ENCODE data around the gene GSG1L.

GRCh38 chr16:28093385-28093725 is 29.8 kb upstream of the GSG1L start:
- TF ChIP-seq, protein P1, sequence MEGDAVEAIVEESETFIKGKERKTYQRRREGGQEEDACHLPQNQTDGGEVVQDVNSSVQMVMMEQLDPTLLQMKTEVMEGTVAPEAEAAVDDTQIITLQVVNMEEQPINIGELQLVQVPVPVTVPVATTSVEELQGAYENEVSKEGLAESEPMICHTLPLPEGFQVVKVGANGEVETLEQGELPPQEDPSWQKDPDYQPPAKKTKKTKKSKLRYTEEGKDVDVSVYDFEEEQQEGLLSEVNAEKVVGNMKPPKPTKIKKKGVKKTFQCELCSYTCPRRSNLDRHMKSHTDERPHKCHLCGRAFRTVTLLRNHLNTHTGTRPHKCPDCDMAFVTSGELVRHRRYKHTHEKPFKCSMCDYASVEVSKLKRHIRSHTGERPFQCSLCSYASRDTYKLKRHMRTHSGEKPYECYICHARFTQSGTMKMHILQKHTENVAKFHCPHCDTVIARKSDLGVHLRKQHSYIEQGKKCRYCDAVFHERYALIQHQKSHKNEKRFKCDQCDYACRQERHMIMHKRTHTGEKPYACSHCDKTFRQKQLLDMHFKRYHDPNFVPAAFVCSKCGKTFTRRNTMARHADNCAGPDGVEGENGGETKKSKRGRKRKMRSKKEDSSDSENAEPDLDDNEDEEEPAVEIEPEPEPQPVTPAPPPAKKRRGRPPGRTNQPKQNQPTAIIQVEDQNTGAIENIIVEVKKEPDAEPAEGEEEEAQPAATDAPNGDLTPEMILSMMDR (optimal IDR thresholded peaks at IDR 0.05 in 1 of 3, IDR thresholded peaks at IDR 0.05 in 1 of 3, conservative IDR thresholded peaks at IDR 0.05 in 1 of 3; ENCODE audit: extremely low read depth in 1 of 3, insufficient read depth in 2 of 3, low read length in 3 of 3), result no peak
- no peak for TF ChIP-seq EZH2 (IDR thresholded peaks at IDR 0.05; ENCODE audit: low read length)

Data from keratinocyte (primary cell).